GM12801 (cell line): Measurements from ENCODE around the gene DNASE2.

ENCODE experiments used
- TF ChIP-seq, protein P1 (sequence below): IDR thresholded peaks from one replicate; pipeline ENCODE4 v1.5.1; 2011; ENCODE audit warnings: control low read depth; ENCODE audit not compliant: insufficient read length; ENCODE audit errors: extremely low read depth

The DNASE2 gene

DNA sequence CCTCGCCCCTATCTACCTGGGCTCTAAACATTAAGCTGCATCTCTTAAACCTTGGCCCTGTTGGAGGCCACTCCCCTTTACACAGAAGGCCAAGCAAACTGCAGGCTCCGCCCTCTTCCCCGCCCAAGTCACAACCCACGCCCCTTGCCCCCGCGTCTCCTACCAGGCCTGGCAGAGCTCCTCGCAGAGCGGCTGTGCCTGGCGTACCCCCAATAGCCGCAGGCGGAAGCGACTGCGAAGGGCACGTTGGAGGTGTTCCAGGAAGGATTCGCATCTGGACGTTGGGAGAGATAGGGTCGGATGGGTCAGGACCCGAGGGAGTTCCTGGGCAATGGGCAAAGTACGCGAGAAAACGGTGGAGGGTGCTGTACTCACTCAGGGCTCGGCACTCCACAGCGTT is 52.8 kb downstream of the DNASE2 start:
- TF ChIP-seq, protein P1, sequence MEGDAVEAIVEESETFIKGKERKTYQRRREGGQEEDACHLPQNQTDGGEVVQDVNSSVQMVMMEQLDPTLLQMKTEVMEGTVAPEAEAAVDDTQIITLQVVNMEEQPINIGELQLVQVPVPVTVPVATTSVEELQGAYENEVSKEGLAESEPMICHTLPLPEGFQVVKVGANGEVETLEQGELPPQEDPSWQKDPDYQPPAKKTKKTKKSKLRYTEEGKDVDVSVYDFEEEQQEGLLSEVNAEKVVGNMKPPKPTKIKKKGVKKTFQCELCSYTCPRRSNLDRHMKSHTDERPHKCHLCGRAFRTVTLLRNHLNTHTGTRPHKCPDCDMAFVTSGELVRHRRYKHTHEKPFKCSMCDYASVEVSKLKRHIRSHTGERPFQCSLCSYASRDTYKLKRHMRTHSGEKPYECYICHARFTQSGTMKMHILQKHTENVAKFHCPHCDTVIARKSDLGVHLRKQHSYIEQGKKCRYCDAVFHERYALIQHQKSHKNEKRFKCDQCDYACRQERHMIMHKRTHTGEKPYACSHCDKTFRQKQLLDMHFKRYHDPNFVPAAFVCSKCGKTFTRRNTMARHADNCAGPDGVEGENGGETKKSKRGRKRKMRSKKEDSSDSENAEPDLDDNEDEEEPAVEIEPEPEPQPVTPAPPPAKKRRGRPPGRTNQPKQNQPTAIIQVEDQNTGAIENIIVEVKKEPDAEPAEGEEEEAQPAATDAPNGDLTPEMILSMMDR: no peak

GRCh38 chr19:12825254-12826131 is 55.8 kb downstream of the DNASE2 start:
- TF ChIP-seq, protein P1: no peak
